Sigmoid colon (tissue), 4 donors: ENCODE measurements around the gene FGF14.

ENCODE experiments used
- CTCF ChIP-seq, 4 experiments: fragments of 450-650 bp in 3 of 4; fragments of 200-600 bp in 1 of 4; IDR thresholded peaks; one replicate each; pipeline ENCODE4 v1.5.1; 2016 to 2019; ENCODE audit warnings: antibody characterized with exemption in 4 of 4, mild to moderate bottlenecking in 3 of 4, moderate library complexity in 2 of 4
- EP300 ChIP-seq, 4 donors: sonication (generic); formaldehyde crosslinking; IDR thresholded peaks; one replicate each; pipeline ENCODE4 v1.6.1; 2017; ENCODE audit warnings: antibody characterized with exemption in 4 of 4
- POLR2A ChIP-seq, 2 donors: fragments of 450-650 bp; IDR thresholded peaks; one replicate each; pipeline ENCODE4 v1.6.1; 2016; ENCODE audit warnings: antibody characterized with exemption in 2 of 2, mild to moderate bottlenecking in 2 of 2, moderate library complexity in 2 of 2
- POLR2AphosphoS5 ChIP-seq, 4 donors: sonication (generic); formaldehyde crosslinking; IDR thresholded peaks; one replicate each; pipeline ENCODE4 v1.6.1; 2017; ENCODE audit warnings: antibody characterized with exemption in 4 of 4

- no peak for TF ChIP-seq CTCF (IDR thresholded peaks at IDR 0.05)
- no peak for TF ChIP-seq POLR2AphosphoS5 (IDR thresholded peaks at IDR 0.05)
- no peak for TF ChIP-seq POLR2A (IDR thresholded peaks at IDR 0.05)
- no peak for TF ChIP-seq EP300 (IDR thresholded peaks at IDR 0.05)
These were observed 41.4 kb upstream of the FGF14 start for GRCh38 chr13:102443249-102443648.
